ENCODE measurements around the gene AP3B1.
"Not testable (repeated sequence)": the region's sequence is repeated elsewhere in the genome, so short reads cannot be mapped to it uniquely, and the experiment has no call there.

AP3B1 gene

GRCh38 chr5:78251663-78252284, 42.7 kb downstream of the AP3B1 start:
- in situ Hi-C loops (cut with MboI; ENCODE audit: low sequenced_read_pairs): no loop called here

- in situ Hi-C loops (cut with MboI; ENCODE audit: low sequenced_read_pairs): no loop called here
Observed at GRCh38 chr5:78245136-78245535, 49.4 kb downstream of the AP3B1 start.

- in situ Hi-C loops (cut with MboI; ENCODE audit: low sequenced_read_pairs): no loop called here
Observed at GRCh38 chr5:78243639-78244038, 50.9 kb downstream of the AP3B1 start.

GRCh38 chr5:78243091-78243490, 51.4 kb downstream of the AP3B1 start:
- in situ Hi-C loops (cut with MboI; ENCODE audit: low sequenced_read_pairs): no loop called here

- in situ Hi-C loops (cut with MboI; ENCODE audit: low sequenced_read_pairs): no loop called here
Observed at GRCh38 chr5:78242001-78242400, 52.5 kb downstream of the AP3B1 start.

GRCh38 chr5:78237911-78238310, 56.6 kb downstream of the AP3B1 start:
- in situ Hi-C loops (cut with MboI; ENCODE audit: low sequenced_read_pairs): no loop called here

GRCh38 chr5:78236046-78236445, 58.5 kb downstream of the AP3B1 start:
- in situ Hi-C loops (cut with MboI; ENCODE audit: low sequenced_read_pairs): no loop called here

- in situ Hi-C loops (cut with MboI; ENCODE audit: low sequenced_read_pairs): no loop called here
Observed at GRCh38 chr5:78235289-78235688, 59.2 kb downstream of the AP3B1 start.

- in situ Hi-C loops (cut with MboI; ENCODE audit: low sequenced_read_pairs): no loop called here
Observed at GRCh38 chr5:78234804-78235203, 59.7 kb downstream of the AP3B1 start.

GRCh38 chr5:78232163-78232562, 62.3 kb downstream of the AP3B1 start:
- in situ Hi-C loops (cut with MboI; ENCODE audit: low sequenced_read_pairs): no loop called here

- in situ Hi-C loops (cut with MboI; ENCODE audit: low sequenced_read_pairs): no loop called here
Observed at GRCh38 chr5:78224358-78224757, 70.1 kb downstream of the AP3B1 start.

GRCh38 chr5:78221964-78222451, 72.5 kb downstream of the AP3B1 start:
- in situ Hi-C loops (cut with MboI; ENCODE audit: low sequenced_read_pairs): no loop called here

- in situ Hi-C loops (cut with MboI; ENCODE audit: low sequenced_read_pairs): no loop called here
Observed at GRCh38 chr5:78221467-78221866, 73.0 kb downstream of the AP3B1 start.

- in situ Hi-C loops (cut with MboI; ENCODE audit: low sequenced_read_pairs): no loop called here
Observed at GRCh38 chr5:78215972-78216371, 78.5 kb downstream of the AP3B1 start.

GRCh38 chr5:78215565-78215964, 78.9 kb downstream of the AP3B1 start:
- in situ Hi-C loops (cut with MboI; ENCODE audit: low sequenced_read_pairs): no loop called here

- in situ Hi-C loops (cut with MboI; ENCODE audit: low sequenced_read_pairs): no loop called here
Observed at GRCh38 chr5:78213799-78214198, 80.7 kb downstream of the AP3B1 start.

GRCh38 chr5:78211052-78211451, 83.4 kb downstream of the AP3B1 start:
- in situ Hi-C loops (cut with MboI; ENCODE audit: low sequenced_read_pairs): no loop called here

GRCh38 chr5:78204241-78204640, 90.3 kb downstream of the AP3B1 start:
- in situ Hi-C loops (cut with MboI; ENCODE audit: low sequenced_read_pairs): no loop called here

- in situ Hi-C loops (cut with MboI; ENCODE audit: low sequenced_read_pairs): no loop called here
Observed at GRCh38 chr5:78203815-78204214, 90.7 kb downstream of the AP3B1 start.

GRCh38 chr5:78190402-78190801, 104.1 kb downstream of the AP3B1 start:
- in situ Hi-C loops (cut with MboI; ENCODE audit: low sequenced_read_pairs): no loop called here

GRCh38 chr5:78188681-78189080, 105.8 kb downstream of the AP3B1 start:
- in situ Hi-C loops (cut with MboI; ENCODE audit: low sequenced_read_pairs): not testable (repeated sequence)

GRCh38 chr5:78187172-78187571, 107.3 kb downstream of the AP3B1 start:
- in situ Hi-C loops (cut with MboI; ENCODE audit: low sequenced_read_pairs): no loop called here

GRCh38 chr5:78182838-78183237, 111.7 kb downstream of the AP3B1 start:
- in situ Hi-C loops (cut with MboI; ENCODE audit: low sequenced_read_pairs): no loop called here

Measured in HL-60/S4 treated with phorbol 12-myristate 13-acetate at 8.2 ng/mL for 4 days and 3 days (cell line).